BJ (cell line): Measurements from ENCODE around the gene WFDC6. TPM values are rescaled to one million over a fixed set of nuclear protein-coding genes. Genes with fewer than 3 reads are reported as not detected.

Experiments used
- CTCF ChIA-PET: fragments of 350-600 bp; formaldehyde crosslinking; extraction: SDS; loops from one replicate; lab custom pipeline; 2021; ENCODE audit warnings: antibody characterized with exemption, inconsistent platforms; lab: Yijun Ruan, JAX
- POLR2A ChIA-PET: fragments of 300-600 bp; sonication (Branson Sonifier 250); formaldehyde crosslinking; extraction: SDS; loops from one replicate; lab custom pipeline; 2021; ENCODE audit warnings: antibody characterized with exemption; lab: Charles Lee
- DNase-seq: peaks from one replicate; pipeline ENCODE4 v3.0.0-alpha.2; 2011; ENCODE audit warnings: low read depth
- H3K27me3 ChIP-seq: 2 replicates; pipeline ENCODE4 v1.6.0; 2011; ENCODE audit warnings: low read length; ENCODE audit not compliant: control insufficient read depth, insufficient read depth
- H3K36me3 ChIP-seq: 2 replicates; pipeline ENCODE4 v1.5.1; 2011; ENCODE audit warnings: low read length; ENCODE audit not compliant: control insufficient read depth, insufficient read depth
- H3K4me3 ChIP-seq: 2 replicates; pipeline ENCODE4 v1.5.1; 2011; ENCODE audit warnings: low read depth, mild to moderate bottlenecking, control low read depth, low read length
- polyA plus RNA-seq: library from polyadenylated mRNA; depleted of rRNA; stranded (reverse); fragments of >200 nt; gene quantifications from 2 replicates; pipeline ENCODE4 v1.2.3, GENCODE V29; 2011
- TF ChIP-seq, protein P1 (sequence below): IDR thresholded peaks from 2 replicates; pipeline ENCODE4 v1.5.1; 2011; ENCODE audit warnings: low read depth, mild to moderate bottlenecking, control low read depth, inconsistent platforms, low read length, moderate library complexity; ENCODE audit not compliant: insufficient read depth

WFDC6 gene
- polyA plus RNA-seq, 1 experiment, result not detected

GRCh38 chr20:45523821-45524220 is 15.5 kb downstream of the WFDC6 start:
- POLR2A ChIA-PET, result no interaction called here
- CTCF ChIA-PET, result no interaction called here
- no peak for DNase-seq
- Histone ChIP-seq H3K27me3 (no peaks in the 10 kb centered on the region), H3K36me3 (no peaks in the 10 kb centered on the region), H3K4me3 (no peak overlapping the region)
- TF ChIP-seq, protein P1, sequence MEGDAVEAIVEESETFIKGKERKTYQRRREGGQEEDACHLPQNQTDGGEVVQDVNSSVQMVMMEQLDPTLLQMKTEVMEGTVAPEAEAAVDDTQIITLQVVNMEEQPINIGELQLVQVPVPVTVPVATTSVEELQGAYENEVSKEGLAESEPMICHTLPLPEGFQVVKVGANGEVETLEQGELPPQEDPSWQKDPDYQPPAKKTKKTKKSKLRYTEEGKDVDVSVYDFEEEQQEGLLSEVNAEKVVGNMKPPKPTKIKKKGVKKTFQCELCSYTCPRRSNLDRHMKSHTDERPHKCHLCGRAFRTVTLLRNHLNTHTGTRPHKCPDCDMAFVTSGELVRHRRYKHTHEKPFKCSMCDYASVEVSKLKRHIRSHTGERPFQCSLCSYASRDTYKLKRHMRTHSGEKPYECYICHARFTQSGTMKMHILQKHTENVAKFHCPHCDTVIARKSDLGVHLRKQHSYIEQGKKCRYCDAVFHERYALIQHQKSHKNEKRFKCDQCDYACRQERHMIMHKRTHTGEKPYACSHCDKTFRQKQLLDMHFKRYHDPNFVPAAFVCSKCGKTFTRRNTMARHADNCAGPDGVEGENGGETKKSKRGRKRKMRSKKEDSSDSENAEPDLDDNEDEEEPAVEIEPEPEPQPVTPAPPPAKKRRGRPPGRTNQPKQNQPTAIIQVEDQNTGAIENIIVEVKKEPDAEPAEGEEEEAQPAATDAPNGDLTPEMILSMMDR, result no peak

GRCh38 chr20:45518282-45518681 is 21.0 kb downstream of the WFDC6 start:
- Histone ChIP-seq H3K4me3 (no peak overlapping the region), H3K36me3 (no peaks in the 10 kb centered on the region), H3K27me3 (no peaks in the 10 kb centered on the region)
- no peak for DNase-seq
- ChIA-PET POLR2A (no interaction called here), CTCF (no interaction called here)
- TF ChIP-seq, protein P1, result no peak

DNA sequence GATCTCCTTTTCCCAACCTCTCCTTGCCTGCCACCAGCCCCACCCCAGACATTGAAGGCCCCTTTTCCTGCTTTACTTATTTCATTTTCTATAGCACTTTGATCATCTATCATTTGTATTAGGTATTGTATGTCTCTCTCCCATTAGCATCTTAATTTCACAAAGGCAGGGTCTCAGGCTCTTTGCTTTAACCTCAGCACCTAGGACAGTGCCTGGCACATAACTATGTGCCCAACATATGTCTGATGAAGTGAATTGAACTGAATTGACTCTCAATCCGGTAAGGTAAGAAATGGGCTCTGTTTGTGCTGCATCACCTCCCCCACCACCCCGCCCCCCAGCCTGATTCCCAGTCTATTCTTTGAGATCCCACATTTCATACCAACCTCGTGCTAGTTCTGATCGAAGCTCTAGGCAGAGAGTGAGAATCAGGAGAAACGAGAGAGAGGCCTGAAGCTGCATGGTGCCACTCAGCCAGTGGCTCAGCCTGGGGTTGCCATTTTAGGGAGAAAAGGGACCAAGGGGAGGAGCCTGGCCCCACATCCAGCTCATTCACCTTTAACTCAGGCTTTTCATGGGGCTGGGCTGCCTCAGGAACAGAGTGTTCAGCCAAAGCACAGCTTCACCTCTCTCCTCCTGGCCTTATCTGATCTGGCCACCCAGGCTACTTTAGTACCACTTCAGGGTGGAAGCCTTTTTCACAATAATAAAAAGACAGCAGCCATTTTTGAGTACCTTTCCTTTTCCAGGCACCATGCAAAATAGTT is 24.0 kb downstream of the WFDC6 start, which contains the start of gene SPINT3:
SPINT3 (minus strand) TSS at position 476 of the 767 bp plus-strand sequence; CDS start at position 462, 14 bp downstream.
- H3K36me3 ChIP-seq, result no peaks in the 10 kb centered on the region
- H3K4me3 ChIP-seq, result no peak within 1 kb of the TSS
- ChIA-PET CTCF (no interaction called here), POLR2A (no interaction called here)
- no peak for DNase-seq
- TF ChIP-seq, protein P1, result no peak
- no peaks in the 10 kb centered on the region for H3K27me3 ChIP-seq

- ChIA-PET CTCF (interaction anchor here (0.6 to 1.4 kb wide), 3 partner anchors 14 to 910 kb away, joined by 3 to 4 read pairs (median 3); no protein-coding TSS in a partner anchor), POLR2A (no interaction called here)
- Histone ChIP-seq H3K4me3 (no peak overlapping the region), H3K27me3 (no peaks in the 10 kb centered on the region; the same call in 1 of the 2 replicates), H3K36me3 (no peaks in the 10 kb centered on the region)
- no peak for DNase-seq
- TF ChIP-seq, protein P1, result no peak
These were observed 28.9 kb downstream of the WFDC6 start for GRCh38 chr20:45510242-45510862.

GRCh38 chr20:45509091-45509490 is 30.2 kb downstream of the WFDC6 start:
- TF ChIP-seq, protein P1, result no peak
- Histone ChIP-seq H3K4me3 (no peak overlapping the region), H3K27me3 (no peaks in the 10 kb centered on the region; the same call in 1 of the 2 replicates), H3K36me3 (no peaks in the 10 kb centered on the region)
- DNase-seq, result no peak
- ChIA-PET CTCF (interaction anchor here (1.4 kb wide), 1 partner anchor 262 kb away, joined by 3 read pairs; no protein-coding TSS in a partner anchor), POLR2A (no interaction called here)
